HG03575 (cell line): ENCODE data around the gene SAMMSON.

Source experiments
- ATAC-seq: cut with Tn5 transposase; IDR thresholded peaks from one replicate; pipeline ENCODE4 v1.9.1; 2021; ENCODE audit not compliant: unreplicated experiment, insufficient number of reproducible peaks, low FRiP score; ENCODE audit errors: extremely low read depth

SAMMSON gene

DNA sequence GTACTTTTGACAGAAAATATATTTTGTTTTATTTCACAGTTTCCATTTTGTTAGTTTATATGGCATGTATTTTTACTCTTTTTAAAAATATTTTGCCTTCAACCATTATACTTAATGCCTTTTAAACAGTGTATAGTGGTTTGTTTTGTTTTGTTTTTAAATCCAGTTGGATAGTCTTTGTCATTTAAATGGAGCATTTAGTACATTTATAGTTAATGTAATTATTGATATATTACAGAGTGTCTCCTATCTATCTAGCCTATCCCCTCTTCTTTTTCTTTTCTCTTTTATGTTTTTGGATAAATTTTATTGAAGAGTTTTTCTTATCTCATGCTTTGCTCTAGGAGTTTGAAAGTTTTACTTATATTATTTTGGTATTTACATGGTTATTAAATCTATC, 3.6 kb downstream of the SAMMSON start:
- ATAC-seq: no peak

DNA sequence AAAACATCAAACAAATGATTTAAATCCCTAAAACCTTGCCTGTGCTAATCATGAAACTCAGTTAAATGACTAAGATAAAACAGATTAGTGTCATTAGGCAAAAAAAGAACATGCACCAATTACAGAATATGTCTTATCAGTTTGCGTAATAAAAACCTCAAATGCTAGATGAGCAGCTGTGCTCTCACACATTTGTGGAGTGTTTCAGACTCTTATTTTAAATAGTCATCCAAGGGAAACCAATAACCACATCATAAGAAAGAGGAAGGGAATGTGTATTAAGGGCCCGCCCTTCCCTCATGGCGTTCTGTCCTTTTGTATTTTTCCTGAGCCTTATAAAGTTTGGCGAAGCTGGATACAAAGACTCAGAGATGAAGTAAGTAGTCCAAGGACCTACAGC, 6.6 kb downstream of the SAMMSON start:
- no peak for ATAC-seq

DNA sequence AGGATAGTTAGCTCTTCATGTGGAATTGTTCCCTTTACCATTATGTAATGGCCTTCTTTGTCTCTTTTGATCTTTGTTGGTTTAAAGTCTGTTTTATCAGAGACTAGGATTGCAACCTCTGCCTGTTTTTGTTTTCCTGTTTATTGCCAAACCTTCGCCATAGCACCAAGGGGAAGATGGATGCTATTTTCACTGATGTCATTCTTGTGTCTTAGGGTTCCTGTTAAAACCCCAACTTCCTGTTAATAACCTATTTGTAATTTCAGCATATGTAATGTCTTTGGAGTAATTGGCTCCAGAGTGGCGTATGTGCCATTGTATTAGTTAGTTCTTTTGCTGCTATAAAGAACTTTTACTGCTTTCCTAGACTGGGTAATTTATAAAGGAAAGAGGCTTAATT, 10.8 kb downstream of the SAMMSON start:
- ATAC-seq: no peak

DNA sequence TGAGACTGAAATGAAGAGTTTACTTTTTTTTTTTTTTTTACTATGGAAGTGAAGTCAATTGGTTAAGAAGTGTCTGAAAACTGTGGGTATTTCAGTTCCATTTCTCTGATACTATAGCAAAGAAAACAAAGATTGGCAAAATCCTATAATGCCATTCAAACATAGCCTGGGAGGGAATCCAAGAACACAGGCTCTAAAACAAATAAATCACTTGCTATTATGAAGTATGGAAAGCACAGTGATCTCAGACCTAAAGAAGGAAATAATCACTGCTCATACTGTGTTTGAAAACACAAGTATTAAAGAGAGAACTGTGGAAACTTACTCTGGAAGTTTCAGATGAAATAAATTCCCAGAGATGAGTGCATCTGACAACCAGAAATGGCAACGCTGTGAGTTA, 12.0 kb downstream of the SAMMSON start:
- no peak for ATAC-seq

DNA sequence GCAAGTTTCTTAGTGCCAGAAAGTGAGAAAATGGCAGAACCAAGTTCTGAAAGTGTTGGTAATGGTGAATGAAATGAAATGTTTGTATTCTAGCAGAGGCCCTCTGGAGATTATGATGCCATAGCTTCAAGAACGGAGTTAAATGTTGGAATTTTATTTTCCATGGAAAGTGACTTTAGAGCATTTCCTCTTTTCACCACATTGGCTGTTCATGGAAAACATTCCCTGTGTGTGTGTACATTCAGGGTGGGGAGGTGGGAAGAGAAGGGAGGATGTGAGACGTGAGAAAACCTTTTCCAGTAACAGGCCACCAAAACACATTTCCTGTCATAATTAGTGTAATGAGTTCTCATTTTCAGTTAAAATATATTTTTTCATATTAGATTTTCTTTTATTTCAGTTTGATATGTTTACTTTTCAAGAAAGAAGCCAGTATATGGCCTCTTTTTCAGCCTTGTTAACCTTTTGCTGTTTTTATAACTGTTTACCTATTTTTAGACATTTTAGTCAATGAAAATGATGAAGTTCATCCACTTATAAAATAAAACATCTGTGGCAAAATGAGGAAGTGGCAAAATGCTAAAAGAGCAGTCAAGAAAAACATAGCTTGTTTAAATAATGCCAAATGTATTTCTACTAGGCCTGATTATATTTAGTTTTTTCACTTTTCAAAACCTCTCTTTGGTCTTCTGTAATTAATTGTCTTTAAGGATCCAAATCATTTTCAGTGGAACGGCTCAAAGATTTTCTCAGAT, 21.6 kb downstream of the SAMMSON start:
- no peak for ATAC-seq

DNA sequence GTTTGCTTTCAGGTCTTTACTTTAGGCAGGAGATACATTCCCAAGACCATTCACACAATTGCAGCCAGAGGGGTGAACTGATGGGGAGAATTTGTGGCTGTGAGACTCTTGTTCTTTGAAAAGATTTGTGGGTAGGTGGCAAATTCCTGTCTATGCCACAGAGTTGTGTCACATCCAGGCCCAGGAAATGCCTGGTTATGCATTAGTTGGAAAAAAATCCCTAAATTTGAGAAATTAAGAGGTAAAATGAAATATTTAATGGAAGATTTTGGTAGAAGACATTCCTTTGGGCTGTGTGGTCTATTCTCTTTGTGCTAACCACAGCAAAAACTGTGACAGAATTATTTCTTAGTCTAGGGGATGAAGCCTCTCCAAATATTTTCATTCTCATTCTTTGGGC, 28.8 kb downstream of the SAMMSON start:
- no peak for ATAC-seq

DNA sequence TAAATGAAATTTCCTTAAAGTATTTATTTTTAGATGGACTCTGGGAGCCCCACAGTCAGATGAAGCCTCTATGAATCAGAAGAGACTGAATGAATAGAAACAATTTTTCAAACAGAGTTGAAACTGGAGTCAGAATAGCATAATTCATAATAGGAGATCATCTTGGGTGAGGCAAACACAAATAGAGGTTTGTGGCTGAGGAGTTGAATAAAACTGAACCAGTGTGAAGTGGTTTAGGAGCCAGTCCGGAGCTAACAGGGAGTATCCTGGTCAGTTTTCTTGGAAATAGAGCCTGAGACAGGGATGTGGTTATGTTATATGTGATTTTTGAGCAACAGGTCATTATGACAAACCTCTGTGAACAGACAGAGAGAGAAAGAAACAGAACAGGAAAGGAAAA, 39.2 kb downstream of the SAMMSON start:
- no peak for ATAC-seq

DNA sequence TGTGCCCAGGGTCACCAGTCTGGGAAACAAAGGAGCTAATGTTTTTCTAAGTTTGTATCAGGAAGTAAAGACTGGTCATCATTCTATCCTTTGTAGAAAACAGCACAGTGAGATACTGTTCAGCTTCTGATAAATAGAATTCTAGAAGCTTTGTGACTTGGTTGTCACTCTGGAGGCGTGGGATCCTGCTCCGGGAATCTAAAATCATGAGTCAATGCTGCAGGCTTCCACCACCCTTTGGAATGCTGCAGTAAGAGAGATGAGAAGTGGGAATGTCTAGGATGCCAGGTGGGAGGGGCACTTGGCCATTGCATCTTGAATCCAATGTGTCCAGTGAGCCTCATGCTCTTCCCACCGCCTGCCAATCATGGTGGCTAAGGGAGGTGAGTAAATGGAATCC, 40.9 kb downstream of the SAMMSON start:
- no peak for ATAC-seq

DNA sequence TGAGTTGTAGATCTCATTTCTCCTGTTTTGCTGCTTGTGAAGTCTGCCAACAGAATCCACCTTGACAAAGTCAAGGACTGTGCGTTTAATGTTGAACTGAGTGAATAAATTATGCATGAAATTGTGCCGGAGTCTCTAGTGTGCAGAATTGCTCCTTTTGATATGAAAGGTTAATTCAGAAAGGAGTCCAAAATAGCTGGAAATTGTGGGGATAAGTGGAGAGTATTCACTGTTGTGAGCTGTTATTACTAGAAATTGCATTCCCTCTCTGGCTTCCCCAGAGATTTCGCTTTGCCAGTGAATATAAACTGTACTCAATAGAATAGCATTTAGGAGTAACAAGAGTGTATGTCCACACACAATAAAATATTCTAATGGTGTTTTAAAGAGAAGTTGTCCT, 43.1 kb downstream of the SAMMSON start:
- no peak for ATAC-seq

DNA sequence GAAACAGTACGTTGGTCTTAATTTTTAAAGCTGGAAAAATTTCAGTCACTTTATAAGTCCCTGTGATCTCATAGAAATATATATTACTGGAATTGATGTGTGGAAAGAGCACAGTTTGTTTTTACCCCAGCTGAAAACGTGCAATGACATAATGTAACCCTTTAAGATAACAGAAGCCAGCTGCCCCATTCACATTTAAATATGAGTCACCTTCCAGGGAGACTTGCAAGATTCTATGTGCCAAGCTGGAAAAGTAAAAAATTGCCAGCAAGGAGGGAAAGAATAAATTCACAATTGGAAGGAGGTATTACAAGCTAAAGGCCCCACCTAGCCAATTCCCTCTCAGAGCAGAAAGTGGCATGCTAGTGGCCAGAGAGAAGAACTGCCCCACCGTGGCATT, 50.2 kb downstream of the SAMMSON start:
- ATAC-seq: no peak

DNA sequence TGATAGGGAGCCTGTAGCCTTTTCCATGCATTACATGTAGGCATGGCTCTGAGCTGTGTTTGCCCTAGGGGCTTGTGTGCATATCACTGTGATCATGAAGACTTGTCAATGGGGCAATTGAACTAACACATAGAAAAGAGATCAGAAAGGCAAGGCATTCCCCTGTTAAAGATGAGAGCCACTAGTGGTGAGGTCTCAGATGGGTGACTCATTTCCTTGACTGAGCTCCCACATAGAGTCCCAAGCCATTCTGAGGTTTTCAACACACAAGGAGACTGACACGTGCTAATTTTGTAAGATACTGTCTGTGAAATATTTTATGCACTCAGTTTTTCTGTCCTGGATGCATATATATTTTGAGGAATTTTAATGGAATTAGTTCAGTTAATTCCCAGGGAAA, 53.8 kb downstream of the SAMMSON start:
- no peak for ATAC-seq

DNA sequence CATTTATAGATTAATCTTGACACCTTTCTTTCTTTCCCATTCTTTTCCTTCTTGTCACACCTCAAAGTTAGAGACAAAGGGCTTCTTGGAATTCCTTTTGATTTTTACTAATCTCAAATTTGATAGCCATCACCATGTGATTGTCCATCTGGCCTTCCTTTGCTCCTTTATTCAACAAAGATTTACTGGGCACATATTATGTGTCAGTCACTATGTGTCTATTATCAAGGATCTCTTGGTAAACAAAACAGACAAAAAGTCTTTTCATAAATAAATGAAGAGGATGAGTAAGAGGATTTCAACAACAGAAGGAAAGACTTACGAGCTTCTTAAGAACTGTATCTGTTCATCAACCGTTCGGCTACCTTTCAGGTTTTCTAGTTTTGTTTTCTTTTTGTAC, 56.5 kb downstream of the SAMMSON start:
- no peak for ATAC-seq

DNA sequence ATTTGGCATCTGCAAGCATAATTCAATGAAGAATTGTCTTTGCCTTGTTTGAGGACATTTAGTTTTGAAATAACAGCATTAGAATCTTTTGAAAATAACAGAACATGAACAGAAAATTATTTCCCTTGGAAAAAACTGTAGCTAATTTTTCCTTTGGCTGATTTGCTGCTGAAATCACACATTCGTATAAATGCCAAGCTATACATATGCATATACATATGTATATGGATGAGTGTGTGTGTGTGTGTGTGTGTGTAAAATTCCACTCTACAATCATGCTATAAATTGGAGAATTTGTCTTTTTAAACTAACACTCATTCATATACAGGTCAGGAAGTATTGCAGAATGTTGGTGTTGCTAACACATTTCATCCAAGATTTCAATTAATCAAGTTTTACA, 57.9 kb downstream of the SAMMSON start:
- no peak for ATAC-seq

DNA sequence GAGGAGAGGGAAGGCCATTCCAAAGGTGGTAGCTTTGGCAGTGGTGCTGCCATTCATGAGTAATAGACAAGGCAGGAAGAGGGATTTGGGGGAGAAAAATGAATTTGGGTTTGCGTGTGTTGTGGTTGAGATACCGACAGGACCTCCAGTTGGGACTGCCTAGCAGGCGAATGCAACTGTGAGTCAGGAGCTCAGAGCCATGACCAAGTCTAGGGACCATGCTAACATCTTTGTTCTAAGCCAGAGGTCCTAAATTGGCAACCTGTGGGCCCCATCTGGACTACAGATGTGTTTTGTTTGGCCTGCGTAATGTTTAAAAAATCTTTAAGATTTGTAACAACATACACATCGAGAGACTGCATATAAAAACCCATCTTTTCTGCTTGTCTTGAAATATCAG, 61.6 kb downstream of the SAMMSON start:
- ATAC-seq: no peak

DNA sequence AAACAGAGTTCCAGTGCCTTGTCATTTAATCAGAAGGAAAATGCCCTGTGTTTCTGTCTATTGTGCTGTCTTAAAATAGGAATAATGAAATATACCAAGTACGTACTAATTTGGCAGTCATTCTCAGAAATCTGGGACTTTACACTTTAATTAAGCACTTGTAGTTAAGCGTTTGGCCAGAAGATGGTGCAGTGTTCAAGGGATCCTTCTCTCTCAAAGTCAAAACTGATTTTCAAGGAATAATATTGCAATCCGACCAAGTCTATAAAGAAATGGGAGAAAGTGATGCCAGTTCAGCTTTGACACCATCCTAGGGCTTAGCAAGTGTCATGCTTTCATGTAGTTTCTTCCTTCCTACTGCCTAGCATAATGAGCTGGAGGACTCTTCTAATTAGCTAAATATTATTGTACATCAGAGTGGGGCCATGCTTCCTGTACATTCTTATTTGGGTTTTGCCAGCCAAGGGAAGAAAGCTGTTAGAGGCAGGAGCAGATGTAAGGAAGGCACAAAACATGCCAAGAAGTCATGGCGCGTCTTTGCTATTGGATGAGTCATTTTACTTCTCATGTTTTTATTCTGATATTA, 64.8 kb downstream of the SAMMSON start:
- ATAC-seq: no peak

DNA sequence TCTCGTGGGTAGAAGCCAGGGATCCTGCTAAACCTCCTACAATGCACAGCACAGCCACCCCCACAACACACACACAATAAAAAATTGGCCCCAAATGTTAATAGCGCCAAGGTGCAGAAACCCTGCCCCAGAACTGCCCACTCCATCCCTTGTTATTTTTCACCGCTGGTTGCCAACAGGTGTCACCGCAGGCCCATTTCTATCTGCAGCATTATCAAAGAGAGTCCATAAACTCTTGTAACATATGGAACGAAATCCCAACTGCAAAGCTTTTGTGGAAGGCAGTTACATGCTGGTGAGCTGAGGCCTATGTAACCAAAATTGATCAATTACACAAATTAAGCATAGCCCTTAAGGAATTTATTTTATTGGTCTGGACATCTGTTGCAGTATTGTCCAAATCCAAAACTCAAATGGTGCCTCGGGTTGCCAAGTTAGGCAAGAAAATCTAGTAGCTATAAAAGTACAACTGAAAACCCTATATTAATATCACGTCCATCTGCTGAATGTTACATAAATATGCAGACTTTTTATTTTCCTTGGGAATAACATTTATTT, 66.2 kb downstream of the SAMMSON start:
- ATAC-seq: no peak

DNA sequence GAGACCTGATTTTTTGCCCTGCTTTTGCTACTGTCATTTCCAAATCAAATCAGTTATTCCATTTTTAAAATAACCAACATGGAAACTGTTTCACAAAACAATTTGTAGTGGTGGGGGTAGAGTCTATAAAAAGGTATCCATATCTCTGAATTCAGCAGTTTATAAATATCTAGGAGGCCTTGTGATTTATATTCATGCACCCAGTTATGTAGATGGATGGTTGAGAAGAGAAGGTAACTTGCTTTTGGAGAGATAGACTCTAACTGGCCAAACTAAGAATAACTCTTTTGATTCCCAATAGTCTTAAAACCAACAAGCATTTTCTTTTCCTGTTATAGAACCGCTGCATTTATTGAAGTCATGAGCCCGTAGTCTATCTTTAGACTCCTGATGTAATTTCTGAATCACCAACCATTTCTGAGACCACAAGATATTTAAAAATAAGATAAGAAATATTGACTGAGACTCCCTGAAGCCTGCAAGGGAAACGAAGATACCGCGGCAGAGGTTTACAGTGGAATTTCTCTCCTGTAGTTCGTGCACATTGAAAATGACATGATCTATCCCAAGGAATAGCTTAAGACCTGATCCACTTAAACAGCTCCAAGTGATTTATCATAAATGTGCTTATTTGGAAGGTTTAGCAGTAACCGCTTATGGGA, 68.5 kb downstream of the SAMMSON start:
- ATAC-seq: no peak

DNA sequence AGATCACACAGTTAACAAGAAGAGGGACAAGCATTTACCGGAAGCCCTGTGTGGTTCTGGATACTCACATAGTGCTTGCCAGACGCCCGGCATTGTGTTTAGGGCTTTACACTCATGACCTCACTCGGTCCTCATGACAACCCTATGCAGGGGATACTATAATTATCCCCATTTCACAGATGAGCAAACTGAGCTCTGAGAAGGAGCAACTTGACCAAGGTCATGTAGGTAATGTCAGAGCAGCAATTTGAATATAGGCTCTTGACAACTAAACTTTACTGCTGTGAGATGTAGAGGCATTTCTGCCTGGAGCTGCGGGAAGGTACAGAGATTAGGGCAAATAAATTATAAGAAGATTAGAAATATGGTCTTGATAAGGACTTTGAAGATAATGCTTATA, 70.0 kb downstream of the SAMMSON start:
- ATAC-seq: no peak

DNA sequence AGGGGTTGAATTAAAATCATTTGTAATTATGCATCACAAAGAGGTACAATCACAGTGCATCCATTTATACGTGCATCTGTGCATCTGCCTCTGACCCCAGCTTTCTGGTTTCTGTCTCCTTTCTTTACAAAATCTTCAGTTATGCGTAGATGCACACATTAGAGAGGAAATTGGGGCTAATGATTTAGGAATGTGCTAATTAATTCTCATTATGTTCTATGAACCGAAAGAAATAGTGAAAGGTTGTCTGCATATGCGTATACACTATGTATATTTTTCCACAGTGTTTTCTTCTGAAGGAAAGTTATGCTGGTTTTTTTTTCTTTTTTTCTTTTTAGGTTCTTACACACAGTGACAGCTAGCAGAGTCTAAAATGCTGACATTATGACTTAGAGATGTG, 71.6 kb downstream of the SAMMSON start:
- no peak for ATAC-seq

DNA sequence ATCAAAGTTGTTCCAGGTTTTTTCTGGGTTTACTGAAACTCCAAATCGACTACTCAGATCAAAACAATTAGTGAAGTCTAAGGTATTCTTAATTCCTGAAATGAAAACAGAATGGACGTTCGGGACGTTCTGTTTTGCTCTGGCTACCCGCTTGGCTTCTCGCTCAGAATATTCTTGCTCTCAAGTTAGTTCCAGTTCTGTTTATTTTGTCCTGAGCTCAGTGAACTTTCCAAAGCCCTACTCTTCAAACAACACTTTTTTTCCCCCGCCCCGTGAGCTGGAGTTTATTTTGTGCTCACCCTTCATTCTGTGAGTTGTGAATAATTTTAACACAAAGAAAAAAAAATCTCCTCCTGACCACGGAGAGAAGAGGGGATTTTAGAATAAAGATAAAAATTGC, 72.6 kb downstream of the SAMMSON start:
- no peak for ATAC-seq
